ENCODE measurements around the gene RASD1. TPM values are rescaled to one million over a fixed set of nuclear protein-coding genes. Genes with fewer than 3 reads are reported as not detected.

The RASD1 gene
- polyA plus RNA-seq, 1 experiment, result 0.55 TPM

DNA sequence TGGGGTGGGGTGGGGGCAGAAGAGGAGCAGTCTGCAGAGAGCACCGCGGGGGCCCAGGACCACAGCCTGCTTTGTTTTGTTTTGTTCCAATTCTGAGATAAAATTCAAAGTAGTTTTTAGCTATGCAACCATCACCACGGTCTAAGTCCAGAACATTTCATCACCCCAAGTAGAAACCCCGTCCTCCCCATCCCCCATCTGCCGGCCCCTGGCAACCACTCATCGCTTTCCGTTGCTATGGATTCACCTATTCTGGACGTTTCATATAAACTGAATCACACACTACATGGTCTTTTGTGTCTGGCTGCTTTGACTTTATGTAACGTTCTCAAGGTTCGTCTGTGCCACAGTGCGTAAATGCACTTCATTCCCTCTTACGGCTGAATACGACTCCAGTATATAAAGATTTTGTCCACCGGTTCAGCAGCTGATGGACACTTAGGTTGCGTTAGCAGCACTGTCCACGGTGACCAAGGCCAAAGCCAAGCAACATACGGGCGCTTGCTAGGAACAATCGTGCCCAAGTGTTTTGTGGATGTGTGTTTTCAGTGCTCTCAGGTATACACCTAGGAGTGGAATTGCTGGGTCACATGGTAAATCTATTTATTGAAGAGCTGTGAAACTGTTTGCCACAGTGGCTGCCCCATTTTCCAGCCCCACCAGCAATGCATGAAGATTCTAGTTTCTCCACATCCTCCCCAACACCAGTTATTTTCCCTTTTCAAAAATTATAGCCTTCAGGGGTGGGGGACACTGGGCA lies 27.7 kb upstream of the RASD1 start:
- POLR2A ChIA-PET, result no interaction called here
- TF ChIP-seq, protein P1, sequence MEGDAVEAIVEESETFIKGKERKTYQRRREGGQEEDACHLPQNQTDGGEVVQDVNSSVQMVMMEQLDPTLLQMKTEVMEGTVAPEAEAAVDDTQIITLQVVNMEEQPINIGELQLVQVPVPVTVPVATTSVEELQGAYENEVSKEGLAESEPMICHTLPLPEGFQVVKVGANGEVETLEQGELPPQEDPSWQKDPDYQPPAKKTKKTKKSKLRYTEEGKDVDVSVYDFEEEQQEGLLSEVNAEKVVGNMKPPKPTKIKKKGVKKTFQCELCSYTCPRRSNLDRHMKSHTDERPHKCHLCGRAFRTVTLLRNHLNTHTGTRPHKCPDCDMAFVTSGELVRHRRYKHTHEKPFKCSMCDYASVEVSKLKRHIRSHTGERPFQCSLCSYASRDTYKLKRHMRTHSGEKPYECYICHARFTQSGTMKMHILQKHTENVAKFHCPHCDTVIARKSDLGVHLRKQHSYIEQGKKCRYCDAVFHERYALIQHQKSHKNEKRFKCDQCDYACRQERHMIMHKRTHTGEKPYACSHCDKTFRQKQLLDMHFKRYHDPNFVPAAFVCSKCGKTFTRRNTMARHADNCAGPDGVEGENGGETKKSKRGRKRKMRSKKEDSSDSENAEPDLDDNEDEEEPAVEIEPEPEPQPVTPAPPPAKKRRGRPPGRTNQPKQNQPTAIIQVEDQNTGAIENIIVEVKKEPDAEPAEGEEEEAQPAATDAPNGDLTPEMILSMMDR (IDR thresholded peaks at IDR 0.05; ENCODE audit: low read depth, low read length), result no peak
- no peak overlapping the region for H3K27ac ChIP-seq (ENCODE audit: low read depth, low read length)
- DNase-seq (ENCODE audit: low read depth, low spot score), result no peak
- peaks cover 2% of the 10 kb centered on the region for H3K27me3 ChIP-seq (ENCODE audit: control insufficient read depth, insufficient read depth, low read length)
- CTCF ChIA-PET, result interaction anchor here (1.0 kb wide), 1 partner anchor 45 kb away, joined by 3 read pairs; no protein-coding TSS in a partner anchor
- no peaks in the 10 kb centered on the region for H3K9me3 ChIP-seq (ENCODE audit: control insufficient read depth, insufficient read depth, low read length)
- H3K4me3 ChIP-seq (ENCODE audit: low read depth, low read length), result no peak overlapping the region

DNA sequence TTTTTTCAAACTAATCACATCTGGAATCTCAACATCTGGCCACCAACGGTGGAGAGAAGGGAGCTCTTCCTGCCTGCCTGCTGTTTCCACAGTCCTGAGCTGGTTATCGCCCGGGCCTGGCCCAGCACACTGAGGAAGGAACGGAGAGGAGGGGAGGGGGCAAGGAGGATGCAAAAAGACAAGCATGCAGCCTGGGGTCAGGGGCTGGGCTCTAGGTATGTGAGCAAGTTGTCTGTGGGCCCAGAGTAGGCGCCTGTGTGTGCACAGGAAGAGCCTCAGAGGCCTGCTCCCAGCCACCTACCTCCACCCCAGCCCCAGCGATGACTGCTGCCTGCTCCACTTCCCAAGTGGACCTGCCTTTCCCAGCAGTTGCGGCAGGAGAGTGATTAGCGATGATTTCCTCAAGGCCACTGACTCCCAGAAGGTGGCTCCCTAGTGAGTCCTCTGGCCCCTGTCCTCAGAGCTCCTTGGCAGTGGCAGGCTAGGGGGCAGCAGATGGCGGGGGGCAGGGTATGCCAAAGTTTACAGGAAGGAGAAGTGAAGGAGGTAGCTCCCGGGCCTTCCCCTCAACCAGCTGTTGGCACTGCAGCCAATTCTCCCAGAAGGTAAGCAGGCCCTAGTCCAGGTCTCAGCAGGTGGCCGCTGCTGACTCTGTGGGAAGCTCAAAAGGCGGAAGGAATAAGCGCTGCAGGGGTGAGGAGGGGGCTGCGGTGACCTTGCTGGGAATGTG lies 27.0 kb upstream of the RASD1 start:
- POLR2A ChIA-PET, result no interaction called here
- CTCF ChIA-PET, result interaction anchor here (1.0 kb wide), 1 partner anchor 46 kb away, joined by 3 read pairs; no protein-coding TSS in a partner anchor
- no peak for DNase-seq (ENCODE audit: low read depth, low spot score)

DNA sequence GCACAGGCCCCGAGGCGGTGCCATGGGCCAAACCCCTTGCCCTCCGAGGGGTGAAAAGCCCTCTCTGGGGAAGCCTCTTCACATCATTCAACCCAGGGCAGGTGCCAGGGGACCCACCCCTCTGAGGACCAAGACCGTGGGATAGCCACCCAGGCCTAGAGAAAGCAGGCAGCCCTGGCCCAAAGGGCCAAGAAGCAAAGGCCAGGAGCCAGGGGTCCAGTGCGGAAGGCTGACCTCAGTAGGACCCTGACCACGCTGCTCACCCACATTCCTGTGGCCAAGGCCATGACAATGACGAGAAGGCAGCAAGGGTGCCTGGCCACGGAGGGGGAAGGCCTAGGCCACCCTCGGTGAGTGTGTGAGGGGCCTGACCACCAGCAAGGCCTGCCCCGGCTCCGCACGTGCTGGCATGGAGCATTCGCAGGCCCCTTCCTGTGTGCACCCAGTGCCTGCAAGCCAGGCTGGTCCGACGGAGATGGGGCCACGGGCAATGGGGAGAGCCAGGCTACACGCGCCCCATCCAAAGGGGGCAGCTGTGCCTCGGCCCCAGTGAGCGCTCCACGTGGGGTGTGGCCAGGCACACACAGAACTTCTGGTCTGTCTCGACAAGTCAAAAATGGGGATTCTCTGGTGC lies 24.5 kb upstream of the RASD1 start:
- Histone ChIP-seq H3K9me3 (ENCODE audit: control insufficient read depth, insufficient read depth, low read length) (no peaks in the 10 kb centered on the region; the same call in 1 of the 2 replicates), H3K4me3 (ENCODE audit: low read depth, low read length) (no peak overlapping the region), H3K27ac (ENCODE audit: low read depth, low read length) (no peak overlapping the region), H3K27me3 (ENCODE audit: control insufficient read depth, insufficient read depth, low read length) (peaks cover 2% of the 10 kb centered on the region)
- ChIA-PET CTCF (no interaction called here), POLR2A (interaction anchor here (0.6 kb wide), 1 partner anchor 120 kb away, joined by 3 read pairs; no protein-coding TSS in a partner anchor)
- no peak for DNase-seq (ENCODE audit: low read depth, low spot score)
- TF ChIP-seq, protein P1 (IDR thresholded peaks at IDR 0.05; ENCODE audit: low read depth, low read length), result no peak

More for the DNA sequence above, 27.0 kb upstream of the RASD1 start:
- H3K4me3 ChIP-seq (ENCODE audit: low read depth, low read length), result no peak overlapping the region
- no peak overlapping the region for H3K27ac ChIP-seq (ENCODE audit: low read depth, low read length)
- TF ChIP-seq, protein P1 (IDR thresholded peaks at IDR 0.05; ENCODE audit: low read depth, low read length), result no peak
- no peaks in the 10 kb centered on the region for H3K9me3 ChIP-seq (ENCODE audit: control insufficient read depth, insufficient read depth, low read length)
- H3K27me3 ChIP-seq (ENCODE audit: control insufficient read depth, insufficient read depth, low read length), result peaks cover 2% of the 10 kb centered on the region

DNA sequence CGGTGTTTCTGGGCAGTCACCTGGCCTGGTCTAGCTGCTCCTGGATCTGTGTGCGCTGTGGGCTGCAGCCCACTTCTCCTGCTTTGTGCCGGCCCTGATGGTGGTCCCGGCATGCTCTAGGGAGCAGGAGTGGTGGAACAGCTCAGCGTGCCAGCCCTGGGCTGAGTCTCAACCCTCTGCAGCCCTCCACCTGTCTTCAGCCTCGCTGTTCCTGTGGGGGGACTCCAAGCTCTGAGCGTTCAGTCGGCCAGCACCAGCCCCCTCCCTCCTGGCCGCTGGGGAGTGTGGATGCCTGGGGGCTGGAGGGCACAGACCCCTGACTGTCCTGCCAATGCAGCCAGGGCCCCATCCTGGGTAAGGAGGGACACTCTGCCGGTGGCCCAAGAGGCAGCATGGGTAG lies 23.7 kb upstream of the RASD1 start:
- H3K4me3 ChIP-seq (ENCODE audit: low read depth, low read length), result no peak overlapping the region
- H3K9me3 ChIP-seq (ENCODE audit: control insufficient read depth, insufficient read depth, low read length), result no peaks in the 10 kb centered on the region; the same call in 1 of the 2 replicates
- TF ChIP-seq, protein P1 (IDR thresholded peaks at IDR 0.05; ENCODE audit: low read depth, low read length), result no peak
- no peak overlapping the region for H3K27ac ChIP-seq (ENCODE audit: low read depth, low read length)
- ChIA-PET CTCF (interaction anchor here (1.0 kb wide), 1 partner anchor 23 kb away, joined by 3 read pairs; no protein-coding TSS in a partner anchor), POLR2A (no interaction called here)
- no peak for DNase-seq (ENCODE audit: low read depth, low spot score)
- peaks cover 2% of the 10 kb centered on the region for H3K27me3 ChIP-seq (ENCODE audit: control insufficient read depth, insufficient read depth, low read length)
